Gastroesophageal sphincter (tissue), 4 donors: ENCODE results near the gene RAB6B. TPM values are rescaled to one million over a fixed set of nuclear protein-coding genes. Genes with fewer than 3 reads are reported as not detected.

ENCODE experiments used
- ATAC-seq: fragments of 150-250 bp; one replicate; pipeline ENCODE4 v1.9.1; 2016; ENCODE audit warnings: mild to moderate bottlenecking, moderate library complexity
- H3K27ac ChIP-seq, 4 donors: fragments of 200-600 bp; sonication (generic) in 3 of 4; 1 replicate in 3 of 4; 2 replicates in 1 of 4; pipeline ENCODE4 v1.5.1; 2016 to 2019
- H3K27me3 ChIP-seq: fragments of 200-600 bp; sonication (generic); one replicate; pipeline ENCODE4 v1.5.1; 2019
- H3K36me3 ChIP-seq, 2 donors: fragments of 200-600 bp; sonication (generic); one replicate each; pipeline ENCODE4 v1.5.1; 2019; ENCODE audit warnings: control low read depth in 1 of 2
- H3K4me1 ChIP-seq, 3 donors: fragments of 200-600 bp; sonication (generic); 1 replicate in 2 of 3; 2 replicates in 1 of 3; pipeline ENCODE4 v1.5.1; 2016 to 2019; ENCODE audit warnings: control low read depth in 2 of 3
- H3K4me3 ChIP-seq, 2 donors: fragments of 200-600 bp; sonication (generic); one replicate each; pipeline ENCODE4 v1.5.1; 2019; ENCODE audit warnings: mild to moderate bottlenecking in 1 of 2, moderate library complexity in 1 of 2
- H3K9me3 ChIP-seq, 3 donors: fragments of 200-600 bp; sonication (generic); one replicate each; pipeline ENCODE4 v1.5.1; 2017 to 2019; ENCODE audit warnings: control low read depth in 2 of 3
- EP300 ChIP-seq: sonication (generic); formaldehyde crosslinking; IDR thresholded peaks from one replicate; pipeline ENCODE4 v1.6.1; 2017; ENCODE audit warnings: antibody characterized with exemption, mild to moderate bottlenecking
- POLR2A ChIP-seq, 2 donors: fragments of 450-650 bp; IDR thresholded peaks; one replicate each; pipeline ENCODE4 v1.6.1; 2017; ENCODE audit warnings: antibody characterized with exemption in 2 of 2, mild to moderate bottlenecking in 2 of 2, moderate library complexity in 1 of 2
- POLR2AphosphoS5 ChIP-seq: sonication (generic); formaldehyde crosslinking; IDR thresholded peaks from one replicate; pipeline ENCODE4 v1.6.1; 2017; ENCODE audit warnings: antibody characterized with exemption
- whole genome bisulfite sequencing, 2 donors: methylation state at CpG; one replicate each; pipeline ENCODE4 v1.1.5; 2018; ENCODE audit warnings: low coverage in 1 of 2; 5-methylcytosine and 5-hydroxymethylcytosine counted together
- total RNA-seq, 4 donors: library from RNA; depleted of rRNA; stranded (reverse); fragments of >200 nt; gene quantifications; one replicate each; pipeline ENCODE4 v1.1.0, GENCODE V29; 2016
- TF ChIP-seq, protein P1 (sequence below), 4 experiments: fragments of 200-600 bp in 2 of 4; fragments of 450-650 bp in 2 of 4; sonication (generic) in 1 of 4; IDR thresholded peaks; one replicate each; pipeline ENCODE4 v1.5.1; 2017 to 2019; ENCODE audit warnings: antibody characterized with exemption in 4 of 4, mild to moderate bottlenecking in 2 of 4, moderate library complexity in 2 of 4

Gene RAB6B
- total RNA-seq, 4 donors from 2014 or later, result 5.0 to 16.1 (median 8.7) TPM

DNA sequence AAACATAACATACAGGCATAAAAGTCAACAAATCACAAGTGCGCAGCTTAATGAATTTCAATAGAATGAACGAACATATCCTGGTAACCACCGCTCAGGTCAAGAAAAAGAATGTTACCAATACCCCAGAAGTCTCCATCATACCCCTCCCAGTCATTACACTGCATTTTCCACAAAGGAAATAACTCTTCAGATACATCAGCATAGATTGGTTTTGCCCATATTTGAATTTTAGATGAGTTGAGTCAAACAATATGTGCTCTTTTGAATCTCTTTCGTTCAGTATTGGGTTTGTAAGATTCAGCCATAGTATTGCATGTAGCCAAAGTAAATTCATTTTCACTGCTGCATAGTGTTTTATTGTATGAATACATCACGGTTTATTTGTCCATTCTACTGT lies 6.2 kb upstream of the RAB6B start:
- Histone ChIP-seq H3K4me1 (no peaks in the 10 kb centered on the region), H3K4me3 (no peak overlapping the region), H3K27me3 (no peaks in the 10 kb centered on the region), H3K36me3 (no peaks in the 10 kb centered on the region), H3K27ac (no peak overlapping the region), H3K9me3 (no peaks in the 10 kb centered on the region)
- TF ChIP-seq EP300, result no peak
- TF ChIP-seq POLR2AphosphoS5, result no peak
- TF ChIP-seq, protein P1, sequence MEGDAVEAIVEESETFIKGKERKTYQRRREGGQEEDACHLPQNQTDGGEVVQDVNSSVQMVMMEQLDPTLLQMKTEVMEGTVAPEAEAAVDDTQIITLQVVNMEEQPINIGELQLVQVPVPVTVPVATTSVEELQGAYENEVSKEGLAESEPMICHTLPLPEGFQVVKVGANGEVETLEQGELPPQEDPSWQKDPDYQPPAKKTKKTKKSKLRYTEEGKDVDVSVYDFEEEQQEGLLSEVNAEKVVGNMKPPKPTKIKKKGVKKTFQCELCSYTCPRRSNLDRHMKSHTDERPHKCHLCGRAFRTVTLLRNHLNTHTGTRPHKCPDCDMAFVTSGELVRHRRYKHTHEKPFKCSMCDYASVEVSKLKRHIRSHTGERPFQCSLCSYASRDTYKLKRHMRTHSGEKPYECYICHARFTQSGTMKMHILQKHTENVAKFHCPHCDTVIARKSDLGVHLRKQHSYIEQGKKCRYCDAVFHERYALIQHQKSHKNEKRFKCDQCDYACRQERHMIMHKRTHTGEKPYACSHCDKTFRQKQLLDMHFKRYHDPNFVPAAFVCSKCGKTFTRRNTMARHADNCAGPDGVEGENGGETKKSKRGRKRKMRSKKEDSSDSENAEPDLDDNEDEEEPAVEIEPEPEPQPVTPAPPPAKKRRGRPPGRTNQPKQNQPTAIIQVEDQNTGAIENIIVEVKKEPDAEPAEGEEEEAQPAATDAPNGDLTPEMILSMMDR (IDR thresholded peaks at IDR 0.05), result no peak
- TF ChIP-seq POLR2A (IDR thresholded peaks at IDR 0.05), result no peak
- 80 to 82% methylated on average over 5 of the region's 5 CpGs for WGBS, 2 donors
- no peak for ATAC-seq

DNA sequence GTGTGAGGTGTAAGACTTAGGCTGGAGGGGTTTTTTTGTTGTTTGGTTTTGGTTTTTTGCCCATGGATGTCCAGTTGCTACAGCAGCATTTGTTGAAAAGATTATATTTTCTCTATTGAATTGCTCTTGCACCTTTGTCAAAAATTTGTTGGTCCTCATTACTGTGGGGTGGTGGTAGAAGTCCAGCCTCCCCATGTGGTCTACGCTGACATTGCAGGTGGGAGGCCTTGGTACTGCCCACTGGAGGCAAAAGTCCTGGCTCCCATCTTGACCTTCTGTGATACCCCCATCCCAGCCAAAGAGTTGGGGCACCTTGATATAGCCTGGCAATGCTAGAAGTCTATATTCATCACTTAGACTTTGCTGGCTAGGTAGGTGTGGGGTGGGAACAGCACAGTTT lies 5.4 kb upstream of the RAB6B start:
- no CpG with 5 or more reads among the region's 1 CpG for WGBS, 2 donors
- no peak for ATAC-seq

DNA sequence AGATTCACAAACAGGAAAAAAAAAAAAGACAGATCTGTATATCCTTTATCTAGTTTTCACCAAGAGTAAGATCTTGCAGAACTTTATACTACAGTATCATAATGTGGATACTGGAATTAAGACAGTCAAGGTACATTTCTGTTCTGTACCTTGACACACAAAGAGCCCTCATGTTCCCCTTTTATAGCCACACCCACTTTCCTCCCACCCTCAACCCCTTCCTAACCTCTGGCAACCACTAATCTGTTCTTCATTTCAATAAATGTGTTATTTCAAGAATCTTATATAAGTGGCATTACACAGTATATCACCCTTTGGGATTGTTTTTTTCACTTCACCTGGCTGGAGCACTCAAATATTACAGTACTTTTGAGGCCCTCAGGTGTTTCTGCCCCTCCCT lies 3.6 kb upstream of the RAB6B start:
- H3K9me3 ChIP-seq, result no peaks in the 10 kb centered on the region
- H3K27me3 ChIP-seq, result peaks cover 4% of the 10 kb centered on the region
- H3K4me1 ChIP-seq, result peaks cover 0 to 21% (median 7%) of the 10 kb centered on the region in 3 donors
- TF ChIP-seq POLR2A (IDR thresholded peaks at IDR 0.05) (no peak), EP300 (no peak), POLR2AphosphoS5 (no peak)
- TF ChIP-seq, protein P1 (IDR thresholded peaks at IDR 0.05), result no peak
- H3K36me3 ChIP-seq, result no peaks in the 10 kb centered on the region
- ATAC-seq, result no peak
- no peak overlapping the region for H3K27ac ChIP-seq
- H3K4me3 ChIP-seq, result no peak overlapping the region

More for the DNA sequence above, 5.4 kb upstream of the RAB6B start:
- peaks cover 0 to 5% (median 3%) of the 10 kb centered on the region in 3 donors for H3K4me1 ChIP-seq
- H3K36me3 ChIP-seq, result no peaks in the 10 kb centered on the region
- H3K4me3 ChIP-seq, result no peak overlapping the region
- H3K27me3 ChIP-seq, result no peaks in the 10 kb centered on the region
- H3K27ac ChIP-seq, result no peak overlapping the region
- no peak for TF ChIP-seq POLR2AphosphoS5
- TF ChIP-seq, protein P1 (IDR thresholded peaks at IDR 0.05), result peak in 1 of 4 experiments; percentile 21
- H3K9me3 ChIP-seq, result no peaks in the 10 kb centered on the region

DNA sequence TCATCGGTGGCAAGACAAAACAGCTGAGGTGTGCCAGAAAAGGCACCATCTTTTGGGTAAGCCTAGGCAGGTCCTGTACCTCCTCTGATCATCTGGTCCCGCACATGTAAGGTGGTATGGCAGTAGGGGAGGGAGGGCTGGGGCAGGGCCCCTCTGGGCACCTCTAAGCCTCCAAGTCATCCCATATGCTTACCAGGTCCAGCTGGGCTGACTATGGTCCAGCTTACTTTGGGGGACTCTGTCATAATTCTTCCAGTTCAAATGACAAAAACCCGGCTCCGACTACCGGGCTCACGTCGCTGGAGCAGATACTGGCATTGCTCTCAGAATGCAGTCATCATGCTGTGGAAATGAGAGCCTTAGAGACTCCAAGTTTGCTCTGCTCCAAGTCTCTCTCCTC lies 1.9 kb upstream of the RAB6B start:
- peaks cover 4% of the 10 kb centered on the region for H3K27me3 ChIP-seq
- H3K4me3 ChIP-seq, result no peak overlapping the region
- 57 to 62% methylated on average over 4 to 5 of the region's 7 CpGs for WGBS, 2 donors
- TF ChIP-seq POLR2A (IDR thresholded peaks at IDR 0.05) (no peak), EP300 (no peak), POLR2AphosphoS5 (no peak)
- TF ChIP-seq, protein P1 (IDR thresholded peaks at IDR 0.05), result no peak
- no peak overlapping the region for H3K27ac ChIP-seq
- no peak for ATAC-seq
- no peaks in the 10 kb centered on the region for H3K36me3 ChIP-seq
- peaks cover 0 to 27% (median 10%) of the 10 kb centered on the region in 3 donors for H3K4me1 ChIP-seq
- no peaks in the 10 kb centered on the region for H3K9me3 ChIP-seq

DNA sequence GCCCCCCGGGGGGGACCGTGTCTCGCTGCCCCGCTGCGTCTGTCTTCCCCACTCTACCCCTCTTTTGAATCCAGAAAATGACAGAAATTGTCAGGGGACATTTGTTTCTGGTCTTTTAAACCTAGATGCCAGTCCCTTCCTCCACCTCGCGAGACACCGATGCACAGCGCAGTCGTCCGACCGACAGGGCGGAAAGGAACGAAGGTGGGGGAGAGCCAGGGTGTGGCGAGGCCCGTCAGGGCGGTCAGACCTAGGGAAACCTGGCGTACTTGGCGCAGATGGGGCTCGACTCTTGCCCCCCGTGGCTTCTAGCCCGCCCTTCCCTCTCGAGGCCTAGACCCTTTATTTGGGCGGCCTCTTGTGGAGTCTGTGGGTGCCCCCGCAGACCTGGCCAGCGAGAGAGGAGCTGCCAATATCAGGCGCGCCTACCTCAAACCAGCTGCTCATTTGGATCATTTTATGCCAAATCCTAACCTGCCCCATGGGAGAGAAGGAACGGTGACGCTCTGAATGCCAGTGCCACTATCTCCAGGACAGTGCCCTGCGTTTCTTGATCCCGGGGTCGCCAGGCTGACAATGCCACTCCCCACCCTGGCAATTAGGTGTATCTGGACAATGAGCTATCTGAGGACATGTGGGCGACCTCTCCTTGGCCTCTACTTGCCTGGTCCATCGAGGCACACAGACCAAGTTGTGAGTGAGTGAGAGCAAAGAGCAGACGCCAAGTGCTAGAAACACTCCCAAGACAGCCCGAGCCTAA lies 500 bp upstream of the RAB6B start:
- H3K27ac ChIP-seq, result peak overlapping the region in 3 of 4 donors; percentile 38 to 76 (median 67)
- peaks cover 0 to 27% (median 10%) of the 10 kb centered on the region in 3 donors for H3K4me1 ChIP-seq
- TF ChIP-seq EP300 (no peak), POLR2A (IDR thresholded peaks at IDR 0.05) (no peak), POLR2AphosphoS5 (no peak)
- TF ChIP-seq, protein P1 (IDR thresholded peaks at IDR 0.05), result no peak
- ATAC-seq, result peak; percentile 35
- WGBS, 2 donors, result 26 to 27% methylated on average over 9 to 17 of the region's 37 CpGs
- no peaks in the 10 kb centered on the region for H3K36me3 ChIP-seq
- H3K4me3 ChIP-seq, result peak overlapping the region; percentile 69 to 83
- H3K27me3 ChIP-seq, result peaks cover 4% of the 10 kb centered on the region
- H3K9me3 ChIP-seq, result no peaks in the 10 kb centered on the region
